Dedifferentiated amniotic fluid mesenchymal stem cell (primary cell): ENCODE data around the gene NT5DC3.

Source experiments
- DNase-seq: peaks from one replicate; pipeline ENCODE4 v3.0.0-alpha.2; 2016; ENCODE audit errors: extremely low spot score

The NT5DC3 gene

DNA sequence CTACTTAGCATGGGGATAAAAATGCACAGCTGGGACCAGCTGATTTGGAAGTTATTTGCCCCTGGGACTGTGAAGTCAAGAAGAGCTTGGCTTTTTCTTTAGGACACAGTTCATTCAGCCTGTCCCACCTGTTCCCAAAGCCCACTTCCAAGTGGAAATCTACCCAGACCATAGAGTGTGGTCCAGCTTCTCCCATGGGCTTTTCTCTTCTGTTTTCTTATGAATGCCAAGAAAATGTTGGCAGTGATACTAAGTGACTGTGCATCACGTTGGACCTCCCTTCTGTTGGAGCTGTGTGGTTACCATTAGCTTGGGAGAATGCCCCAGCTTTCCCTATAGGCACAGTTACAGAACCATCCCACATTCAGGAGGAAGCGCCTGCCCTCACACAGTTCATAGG lies 89.4 kb downstream of the NT5DC3 start:
- no peak for DNase-seq

GRCh38 chr12:103751171-103751570 lies 89.9 kb downstream of the NT5DC3 start:
- DNase-seq: no peak

GRCh38 chr12:103748875-103749274 lies 92.2 kb downstream of the NT5DC3 start:
- no peak for DNase-seq

DNA sequence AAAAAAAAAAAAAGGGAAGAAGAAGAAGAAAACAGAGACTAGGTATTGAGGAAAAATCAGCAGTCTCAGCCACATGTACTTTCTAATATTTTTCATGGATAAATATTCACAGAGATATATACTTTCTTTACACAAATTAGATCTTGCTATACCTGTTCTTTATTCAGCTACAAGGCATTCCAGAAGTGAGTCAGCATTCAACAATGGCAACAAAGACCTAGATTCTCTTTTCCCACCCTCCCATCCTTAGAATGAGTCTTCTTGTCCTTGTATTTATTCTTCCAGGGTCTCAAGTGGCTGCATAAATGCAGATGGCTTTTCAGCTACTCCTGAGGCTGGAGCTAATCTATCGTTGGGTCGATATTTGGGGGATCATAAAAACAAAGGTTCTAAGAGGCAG lies 93.0 kb downstream of the NT5DC3 start:
- no peak for DNase-seq

DNA sequence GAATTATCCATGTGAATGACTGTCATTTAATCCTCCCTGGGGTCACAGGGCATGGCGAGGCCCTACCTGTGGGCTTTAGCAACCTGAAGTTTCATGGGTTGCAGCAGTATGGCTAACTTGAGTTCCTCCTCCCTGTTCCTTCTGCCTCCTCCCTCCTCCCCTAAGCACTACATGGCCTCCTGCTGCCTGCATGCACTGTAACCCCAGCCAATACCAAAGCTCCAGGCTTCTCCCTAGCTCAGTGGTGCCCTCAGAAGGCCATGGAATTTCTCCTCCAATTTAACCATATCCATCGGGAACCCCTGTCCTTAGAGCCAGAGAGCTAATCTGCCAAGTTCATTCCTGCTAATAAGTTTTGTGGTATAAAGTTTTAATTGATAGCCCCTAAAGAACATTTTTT lies 95.1 kb downstream of the NT5DC3 start:
- no peak for DNase-seq

GRCh38 chr12:103743788-103744187 lies 97.2 kb downstream of the NT5DC3 start:
- no peak for DNase-seq

- DNase-seq: no peak
These were observed 98.6 kb downstream of the NT5DC3 start for GRCh38 chr12:103742349-103742932.

GRCh38 chr12:103737881-103738280 lies 103.2 kb downstream of the NT5DC3 start:
- no peak for DNase-seq

DNA sequence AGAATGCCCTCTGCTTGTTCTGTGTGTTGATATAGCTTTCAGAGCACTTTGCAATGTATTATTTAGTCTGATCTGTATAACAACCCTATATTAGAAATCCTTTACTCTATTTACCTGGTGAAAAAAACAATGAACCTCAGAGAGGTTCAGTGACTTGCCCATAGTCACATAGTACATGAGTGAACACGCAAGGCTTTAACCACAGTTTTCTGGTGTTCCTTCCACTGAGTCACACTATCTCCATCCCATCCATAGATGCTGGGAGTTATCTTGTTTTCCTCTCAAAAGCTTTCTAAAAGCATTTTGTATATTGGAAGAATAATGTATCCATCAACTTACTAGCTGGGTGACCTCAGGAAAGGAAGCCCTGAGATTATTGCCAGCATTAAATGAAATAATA lies 104.5 kb downstream of the NT5DC3 start:
- no peak for DNase-seq

DNA sequence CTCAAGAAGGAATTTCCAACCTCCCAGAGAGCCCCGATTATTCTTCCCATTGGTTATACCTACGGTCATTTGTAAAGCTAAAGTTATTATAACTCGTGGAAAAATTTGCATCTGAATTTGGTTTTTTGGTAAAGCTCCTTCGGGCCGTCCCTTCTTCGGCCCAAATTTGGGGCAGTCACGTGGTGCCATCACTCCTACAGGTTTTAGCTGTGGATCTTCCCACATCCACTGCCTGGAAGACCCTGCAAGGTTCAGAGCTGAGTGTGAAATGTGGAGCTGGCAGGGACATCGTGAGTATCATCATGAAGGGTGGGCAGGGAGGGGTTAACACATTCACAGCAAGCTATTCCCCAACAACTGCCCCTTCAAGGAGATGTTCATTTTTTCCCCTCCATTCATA lies 105.7 kb downstream of the NT5DC3 start:
- DNase-seq: no peak

GRCh38 chr12:103734863-103735262 lies 106.2 kb downstream of the NT5DC3 start:
- no peak for DNase-seq

GRCh38 chr12:103731539-103731938 lies 109.5 kb downstream of the NT5DC3 start:
- DNase-seq: no peak

GRCh38 chr12:103729499-103729898 lies 111.5 kb downstream of the NT5DC3 start:
- DNase-seq: no peak

GRCh38 chr12:103728323-103728722 lies 112.7 kb downstream of the NT5DC3 start:
- DNase-seq: no peak

DNA sequence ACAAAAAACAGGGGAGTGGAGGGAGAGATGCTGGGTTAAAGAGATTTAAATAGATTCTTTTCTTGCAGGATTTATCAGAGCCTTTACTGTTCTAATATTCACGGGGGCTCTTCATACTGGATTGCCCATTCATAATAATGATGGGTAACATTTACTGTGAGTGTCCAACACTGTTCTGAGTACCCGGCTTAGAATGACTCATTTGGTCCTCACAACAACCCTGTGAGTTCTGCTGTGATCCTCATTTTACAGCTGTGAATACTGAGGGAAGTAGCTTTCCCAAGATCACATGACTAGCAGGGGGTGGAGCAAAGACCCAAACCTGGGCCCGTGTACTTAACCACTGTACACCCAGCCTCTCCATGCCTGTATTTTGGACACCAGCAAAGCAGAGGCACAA lies 113.4 kb downstream of the NT5DC3 start:
- DNase-seq: no peak

DNA sequence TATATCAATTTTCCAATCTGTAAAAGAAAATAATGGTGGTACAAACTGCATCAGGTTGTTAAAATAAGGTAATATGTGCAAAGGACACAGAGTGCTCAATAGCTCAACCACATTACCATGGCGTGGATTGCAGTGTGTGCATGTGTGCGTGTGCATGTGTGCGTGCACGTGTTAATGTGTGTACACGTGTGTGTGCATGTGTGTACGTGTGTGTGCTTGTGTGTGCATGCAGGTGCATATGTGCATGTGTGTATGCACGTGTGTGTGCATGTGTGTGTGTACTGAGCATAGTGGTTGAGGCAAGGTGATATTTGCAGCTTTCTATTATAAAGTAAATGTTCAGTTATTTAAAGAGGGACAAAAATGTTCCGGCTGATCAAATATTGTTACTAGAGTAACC lies 115.6 kb downstream of the NT5DC3 start:
- DNase-seq: no peak
